ENCODE results near the gene ADARB1.
A peak's percentile ranks its signal among the peaks of the same experiment; 100 is the strongest.

The ADARB1 gene

GRCh38 chr21:45255381-45256020, 181.1 kb downstream of the ADARB1 start:
- H3K27me3 ChIP-seq (ENCODE audit: insufficient read depth, low read length), result no peaks in the 10 kb centered on the region
- no peaks in the 10 kb centered on the region for H3F3A ChIP-seq (ENCODE audit: insufficient read depth, low read length)
- H3K36me3 ChIP-seq (ENCODE audit: insufficient read depth, low read length), result no peaks in the 10 kb centered on the region
- TF ChIP-seq EZH2 (IDR thresholded peaks at IDR 0.05; ENCODE audit: borderline replicate concordance, low read length) (no peak), CTCF (IDR thresholded peaks at IDR 0.05; ENCODE audit: low read length) (no peak)
- no peaks in the 10 kb centered on the region for H4K20me1 ChIP-seq (ENCODE audit: insufficient read depth, low read length)
- H3K9me3 ChIP-seq (ENCODE audit: low read length), result no peaks in the 10 kb centered on the region
- peak overlapping the region; percentile 45 for H3K4me3 ChIP-seq (ENCODE audit: low read depth, low read length, poor library complexity, severe bottlenecking)
- H3K9me2 ChIP-seq (ENCODE audit: low read depth, low read length), result no peaks in the 10 kb centered on the region
- H3K9ac ChIP-seq (ENCODE audit: low read length), result peak overlapping the region; percentile 29; the same call in 1 of the 2 replicates
- H3K79me2 ChIP-seq (ENCODE audit: insufficient read depth, low read length), result no peaks in the 10 kb centered on the region
- no peak overlapping the region for H2AFZ ChIP-seq (ENCODE audit: low read length)
- H3K27ac ChIP-seq (ENCODE audit: low read depth, low read length, poor library complexity, severe bottlenecking), result no peak overlapping the region
- peaks cover 14% of the 10 kb centered on the region for H3K4me1 ChIP-seq (ENCODE audit: insufficient read depth, low read length, severe bottlenecking)
- peak overlapping the region; percentile 59 for H3K4me2 ChIP-seq (ENCODE audit: low read length)

DNA sequence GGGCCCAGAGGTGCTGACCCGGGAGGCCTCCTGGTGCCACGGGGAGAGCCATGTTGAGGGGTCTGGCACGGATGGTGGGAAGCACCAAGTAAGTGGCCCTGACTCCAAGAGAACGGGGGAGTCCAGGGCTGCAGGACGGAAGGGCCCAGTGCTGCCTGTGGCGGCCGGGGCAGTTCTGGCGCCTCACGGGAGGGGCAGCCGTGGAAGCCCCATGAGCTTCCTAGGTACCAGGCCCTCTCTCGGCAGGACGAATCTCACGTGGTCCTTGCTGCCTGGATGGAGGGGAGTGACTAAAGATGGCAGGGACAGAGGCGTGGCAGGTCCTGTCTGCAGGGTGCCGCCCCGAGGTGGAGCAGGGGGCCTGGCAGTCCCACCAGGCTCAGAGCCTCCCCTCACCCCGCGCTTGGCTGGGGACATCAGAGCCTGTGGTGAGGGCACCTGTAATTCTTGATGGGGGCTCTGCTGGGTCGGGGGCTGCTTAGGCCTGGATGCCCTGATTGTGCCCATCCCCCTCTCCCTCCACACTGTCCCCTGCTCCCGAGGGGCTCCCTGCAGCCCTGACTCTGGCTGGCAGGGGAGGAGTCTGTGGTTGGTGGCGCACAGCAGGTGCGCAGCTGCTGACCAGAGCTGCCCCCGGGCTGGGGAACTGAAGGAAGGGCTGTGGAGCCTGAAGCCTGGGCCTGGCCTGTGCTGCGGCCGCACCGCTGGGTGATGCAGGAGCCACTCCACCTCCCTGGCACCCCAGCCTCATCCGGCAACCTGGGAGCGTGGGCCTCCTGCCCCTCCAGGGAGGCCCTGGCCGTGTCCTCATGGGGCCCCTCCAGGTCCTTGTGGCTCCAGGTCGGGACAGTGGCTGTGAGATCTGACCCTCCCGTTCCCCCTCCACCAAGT, 181.9 kb downstream of the ADARB1 start:
- Histone ChIP-seq H3K4me2 (ENCODE audit: low read length) (peak overlapping the region; percentile 59; the same call in 1 of the 2 replicates), H3K9me3 (ENCODE audit: low read length) (no peaks in the 10 kb centered on the region), H3K27me3 (ENCODE audit: insufficient read depth, low read length) (no peaks in the 10 kb centered on the region), H3K27ac (ENCODE audit: low read depth, low read length, poor library complexity, severe bottlenecking) (no peak overlapping the region), H3K9me2 (ENCODE audit: low read depth, low read length) (no peaks in the 10 kb centered on the region), H3K4me3 (ENCODE audit: low read depth, low read length, poor library complexity, severe bottlenecking) (no peak overlapping the region), H2AFZ (ENCODE audit: low read length) (no peak overlapping the region), H3F3A (ENCODE audit: insufficient read depth, low read length) (no peaks in the 10 kb centered on the region), H3K79me2 (ENCODE audit: insufficient read depth, low read length) (no peaks in the 10 kb centered on the region), H3K4me1 (ENCODE audit: insufficient read depth, low read length, severe bottlenecking) (peaks cover 14% of the 10 kb centered on the region), H3K36me3 (ENCODE audit: insufficient read depth, low read length) (no peaks in the 10 kb centered on the region), H3K9ac (ENCODE audit: low read length) (no peak overlapping the region), H4K20me1 (ENCODE audit: insufficient read depth, low read length) (no peaks in the 10 kb centered on the region)
- TF ChIP-seq EZH2 (IDR thresholded peaks at IDR 0.05; ENCODE audit: borderline replicate concordance, low read length), result no peak
- TF ChIP-seq CTCF (IDR thresholded peaks at IDR 0.05; ENCODE audit: low read length), result no peak

DNA sequence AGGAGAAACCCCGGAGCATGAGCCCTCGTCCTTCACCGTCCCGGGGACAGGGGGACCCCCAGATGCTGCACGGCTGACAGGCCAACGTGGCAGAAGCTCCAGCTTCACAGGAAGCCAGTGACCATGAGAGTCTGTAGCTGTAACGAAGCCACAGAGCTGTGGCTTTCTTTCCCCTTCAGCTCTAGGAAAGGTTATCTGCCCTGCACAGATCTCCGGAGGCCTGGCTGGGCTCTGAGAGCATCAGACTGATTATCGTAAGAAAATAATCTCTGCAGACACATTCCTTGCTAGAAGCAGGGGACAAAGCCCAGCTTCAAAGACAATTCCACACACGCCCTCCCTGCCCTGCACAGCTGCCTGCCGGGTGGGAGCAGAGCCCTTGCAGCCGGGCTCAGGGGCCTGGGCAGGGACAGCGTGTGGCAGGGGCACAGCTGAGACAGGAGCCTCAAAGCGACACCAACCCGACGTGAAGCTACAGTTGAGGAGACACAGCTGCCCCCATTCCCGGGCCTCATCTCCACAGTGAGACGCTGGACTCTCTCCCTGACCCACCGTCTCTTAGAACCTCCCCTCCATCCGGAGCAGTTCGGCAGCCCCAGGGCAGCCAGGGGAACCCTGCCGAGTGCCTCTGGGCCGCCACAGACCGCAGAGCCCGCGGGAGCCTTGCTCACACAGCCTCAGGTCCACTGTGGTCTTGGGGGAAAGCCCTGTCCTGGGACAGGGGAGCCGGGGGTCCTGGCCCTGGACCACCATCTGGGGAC, 182.7 kb downstream of the ADARB1 start:
- H3K79me2 ChIP-seq (ENCODE audit: insufficient read depth, low read length), result no peaks in the 10 kb centered on the region
- H3K9me2 ChIP-seq (ENCODE audit: low read depth, low read length), result no peaks in the 10 kb centered on the region
- H3K27me3 ChIP-seq (ENCODE audit: insufficient read depth, low read length), result no peaks in the 10 kb centered on the region
- no peak overlapping the region for H3K9ac ChIP-seq (ENCODE audit: low read length)
- H3K27ac ChIP-seq (ENCODE audit: low read depth, low read length, poor library complexity, severe bottlenecking), result no peak overlapping the region
- peaks cover 15% of the 10 kb centered on the region for H3K4me1 ChIP-seq (ENCODE audit: insufficient read depth, low read length, severe bottlenecking)
- H3K4me2 ChIP-seq (ENCODE audit: low read length), result no peak overlapping the region
- H3K36me3 ChIP-seq (ENCODE audit: insufficient read depth, low read length), result no peaks in the 10 kb centered on the region
- H3K9me3 ChIP-seq (ENCODE audit: low read length), result no peaks in the 10 kb centered on the region
- no peaks in the 10 kb centered on the region for H3F3A ChIP-seq (ENCODE audit: insufficient read depth, low read length)
- no peak for TF ChIP-seq CTCF (IDR thresholded peaks at IDR 0.05; ENCODE audit: low read length)
- no peak overlapping the region for H3K4me3 ChIP-seq (ENCODE audit: low read depth, low read length, poor library complexity, severe bottlenecking)
- no peaks in the 10 kb centered on the region for H4K20me1 ChIP-seq (ENCODE audit: insufficient read depth, low read length)
- H2AFZ ChIP-seq (ENCODE audit: low read length), result no peak overlapping the region

All from OCI-LY1 (cell line).